Endodermal cell (in vitro differentiated cells): ENCODE data around the gene SH3BP5L. TPM values are rescaled to one million over a fixed set of nuclear protein-coding genes. Genes with fewer than 3 reads are reported as not detected.

Experiments used
- DNase-seq: peaks from one replicate; pipeline ENCODE4 v3.0.0-alpha.2; 2017
- H3K27ac ChIP-seq: 2 replicates; pipeline ENCODE4 v1.5.1; 2013; ENCODE audit warnings: mild to moderate bottlenecking, low read depth, low read length, moderate library complexity
- H3K27me3 ChIP-seq: 2 replicates; pipeline ENCODE4 v1.6.1; 2013; ENCODE audit warnings: mild to moderate bottlenecking, low read length, moderate library complexity; ENCODE audit not compliant: insufficient read depth, control insufficient read depth, poor library complexity, severe bottlenecking
- H3K36me3 ChIP-seq: 2 replicates; pipeline ENCODE4 v1.7.0; 2013; ENCODE audit warnings: mild to moderate bottlenecking, low read length, moderate library complexity; ENCODE audit not compliant: control insufficient read depth, insufficient read depth
- H3K4me1 ChIP-seq: one replicate; pipeline ENCODE4 v1.7.0; 2013; ENCODE audit warnings: low read length; ENCODE audit not compliant: control insufficient read depth, insufficient read depth
- H3K4me3 ChIP-seq: 2 replicates; pipeline ENCODE4 v1.5.1; 2013; ENCODE audit warnings: mild to moderate bottlenecking, low read length, moderate library complexity
- H3K9ac ChIP-seq: 2 replicates; pipeline ENCODE4 v1.6.1; 2013; ENCODE audit warnings: mild to moderate bottlenecking, low read length, moderate library complexity; ENCODE audit not compliant: poor library complexity, severe bottlenecking; ENCODE audit errors: extremely low read depth
- H3K9me3 ChIP-seq: 2 replicates; pipeline ENCODE4 v1.6.1; 2013; ENCODE audit warnings: mild to moderate bottlenecking, low read length, moderate library complexity; ENCODE audit not compliant: control insufficient read depth
- H3K27ac Mint-ChIP-seq: 2 replicates; pipeline ENCODE4 v1.8.0; 2020; ENCODE audit warnings: mixed read lengths
- H3K27me3 Mint-ChIP-seq: 2 replicates; pipeline ENCODE4 v1.8.0; 2021; ENCODE audit warnings: mild to moderate bottlenecking, mixed read lengths; ENCODE audit not compliant: insufficient read depth
- H3K36me3 Mint-ChIP-seq: 2 replicates; pipeline ENCODE4 v1.8.0; 2020; ENCODE audit warnings: low read depth, mixed read lengths
- H3K4me1 Mint-ChIP-seq: 2 replicates; pipeline ENCODE4 v1.8.0; 2020; ENCODE audit warnings: mixed read lengths
- H3K4me3 Mint-ChIP-seq: 2 replicates; pipeline ENCODE4 v1.8.0; 2020; ENCODE audit warnings: mild to moderate bottlenecking, moderate library complexity, mixed read lengths
- H3K9me3 Mint-ChIP-seq: 2 replicates; pipeline ENCODE4 v1.8.0; 2020; ENCODE audit warnings: mild to moderate bottlenecking, mixed read lengths
- WGBS, 2 experiments: methylation state at CpG; one replicate each; pipeline versions ENCODE4 v1.1.5 to v1.1.7; 2013; ENCODE audit warnings: missing lambda C conversion rate in 2 of 2, mixed read lengths in 1 of 2; ENCODE audit not compliant: insufficient coverage in 1 of 2, insufficient read length in 1 of 2; 5-methylcytosine and 5-hydroxymethylcytosine counted together
- total RNA-seq, 2 donors: library from RNA; stranded (reverse); fragmentation: NEBNext Ultra II Directional in 1 of 2; extraction: Animal tissue kit (Norgen Biotek cat#: 25700) in 1 of 2; gene quantifications; 2 replicates in 1 of 2; 3 replicates in 1 of 2; pipeline ENCODE4 v1.2.1, GENCODE V29; 2021
- TF ChIP-seq, protein P1 (sequence below): fragments of 200-600 bp; sonication (generic); conservative IDR thresholded peaks from 2 replicates; pipeline ENCODE4 v1.5.0; 2021; ENCODE audit warnings: antibody characterized with exemption, mild to moderate bottlenecking

The SH3BP5L gene
- total RNA-seq, 2 donors from 2014 or later = 27.2 to 30.2 TPM

- TF ChIP-seq, protein P1, sequence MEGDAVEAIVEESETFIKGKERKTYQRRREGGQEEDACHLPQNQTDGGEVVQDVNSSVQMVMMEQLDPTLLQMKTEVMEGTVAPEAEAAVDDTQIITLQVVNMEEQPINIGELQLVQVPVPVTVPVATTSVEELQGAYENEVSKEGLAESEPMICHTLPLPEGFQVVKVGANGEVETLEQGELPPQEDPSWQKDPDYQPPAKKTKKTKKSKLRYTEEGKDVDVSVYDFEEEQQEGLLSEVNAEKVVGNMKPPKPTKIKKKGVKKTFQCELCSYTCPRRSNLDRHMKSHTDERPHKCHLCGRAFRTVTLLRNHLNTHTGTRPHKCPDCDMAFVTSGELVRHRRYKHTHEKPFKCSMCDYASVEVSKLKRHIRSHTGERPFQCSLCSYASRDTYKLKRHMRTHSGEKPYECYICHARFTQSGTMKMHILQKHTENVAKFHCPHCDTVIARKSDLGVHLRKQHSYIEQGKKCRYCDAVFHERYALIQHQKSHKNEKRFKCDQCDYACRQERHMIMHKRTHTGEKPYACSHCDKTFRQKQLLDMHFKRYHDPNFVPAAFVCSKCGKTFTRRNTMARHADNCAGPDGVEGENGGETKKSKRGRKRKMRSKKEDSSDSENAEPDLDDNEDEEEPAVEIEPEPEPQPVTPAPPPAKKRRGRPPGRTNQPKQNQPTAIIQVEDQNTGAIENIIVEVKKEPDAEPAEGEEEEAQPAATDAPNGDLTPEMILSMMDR = no peak
- WGBS, 2 experiments = 9 to 52% methylated on average over 12 to 62 of the region's 62 CpGs
- Histone ChIP-seq H3K4me1 (peaks cover 4% of the 10 kb centered on the region), H3K36me3 (peaks cover 16% of the 10 kb centered on the region), H3K27me3 (peaks cover 34% of the 10 kb centered on the region), H3K27ac (peak within 1 kb of the TSS; percentile 60), H3K9me3 (no peaks in the 10 kb centered on the region), H3K4me3 (peak within 1 kb of the TSS; percentile 84), H3K9ac (peak within 1 kb of the TSS; percentile 67)
- H3K4me3 Mint-ChIP-seq = peak within 1 kb of the TSS; percentile 76
- H3K4me1 Mint-ChIP-seq = peaks cover 20% of the 10 kb centered on the region
- H3K27ac Mint-ChIP-seq = peak within 1 kb of the TSS; percentile 94
- H3K27me3 Mint-ChIP-seq = peaks cover 37% of the 10 kb centered on the region
- H3K9me3 Mint-ChIP-seq = no peaks in the 10 kb centered on the region
- H3K36me3 Mint-ChIP-seq = peaks cover 22% of the 10 kb centered on the region
- DNase-seq = peak; percentile 98
Measured at GRCh38 chr1:248858891-248859889, 33.5 kb upstream of the SH3BP5L start, which contains the start of gene ZNF692. Gene ZNF692 (minus strand): TSS chr1:248859085. CDS start chr1:248858309, 776 bp downstream.

DNA sequence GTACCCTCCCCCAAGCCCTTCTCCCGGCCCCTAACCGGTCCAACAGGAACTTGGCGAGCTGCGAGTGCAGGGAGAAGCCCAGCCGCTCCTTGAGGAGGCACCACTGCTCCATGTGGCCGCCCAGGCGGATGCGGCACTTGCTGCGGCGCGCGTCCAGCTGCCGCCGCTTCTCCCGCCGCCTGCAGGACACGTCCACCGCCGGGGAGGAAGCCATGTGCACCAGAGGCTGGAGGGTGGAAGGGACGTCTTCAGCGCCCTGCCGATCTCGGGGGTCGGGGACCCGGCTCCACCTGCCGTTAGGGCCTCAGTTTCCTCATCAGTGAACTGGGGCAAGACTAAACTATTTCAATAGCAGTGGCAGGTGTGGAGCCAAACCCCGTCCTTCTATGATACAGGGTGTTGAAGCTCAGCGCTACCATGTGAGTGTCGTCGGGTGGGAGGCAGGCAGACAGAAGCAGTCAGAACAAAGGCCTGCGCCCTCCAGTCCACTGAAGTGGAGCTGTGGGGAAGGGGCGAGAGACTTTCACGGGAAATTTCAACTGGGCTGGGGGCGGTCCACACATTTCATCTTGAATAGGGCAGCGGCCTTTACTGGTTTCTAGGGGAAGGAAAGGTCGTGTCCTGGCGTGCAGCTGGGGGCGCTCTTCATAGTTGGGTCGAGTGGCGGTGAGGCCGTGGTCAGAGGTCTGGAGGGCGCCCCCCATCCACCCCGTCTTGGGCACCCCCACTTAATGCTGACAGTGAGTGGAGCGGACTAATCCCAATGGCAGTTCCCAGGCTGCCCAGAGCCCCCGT, 32.6 kb upstream of the SH3BP5L start:
- H3K27me3 Mint-ChIP-seq = peaks cover 32% of the 10 kb centered on the region
- Histone ChIP-seq H3K36me3 (peaks cover 25% of the 10 kb centered on the region), H3K9me3 (no peaks in the 10 kb centered on the region), H3K9ac (peak overlapping the region; percentile 67), H3K4me1 (no peaks in the 10 kb centered on the region), H3K27ac (peak overlapping the region; percentile 60), H3K4me3 (peak overlapping the region; percentile 84), H3K27me3 (peaks cover 31% of the 10 kb centered on the region)
- H3K4me3 Mint-ChIP-seq = peak overlapping the region; percentile 76
- peak; percentile 93 for DNase-seq
- 5 to 9% methylated on average over 18 to 45 of the region's 45 CpGs for WGBS, 2 experiments
- peaks cover 26% of the 10 kb centered on the region for H3K36me3 Mint-ChIP-seq
- peaks cover 15% of the 10 kb centered on the region for H3K4me1 Mint-ChIP-seq
- peak overlapping the region; percentile 94 for H3K27ac Mint-ChIP-seq
- TF ChIP-seq, protein P1 = peak; percentile 70
- no peaks in the 10 kb centered on the region for H3K9me3 Mint-ChIP-seq

DNA sequence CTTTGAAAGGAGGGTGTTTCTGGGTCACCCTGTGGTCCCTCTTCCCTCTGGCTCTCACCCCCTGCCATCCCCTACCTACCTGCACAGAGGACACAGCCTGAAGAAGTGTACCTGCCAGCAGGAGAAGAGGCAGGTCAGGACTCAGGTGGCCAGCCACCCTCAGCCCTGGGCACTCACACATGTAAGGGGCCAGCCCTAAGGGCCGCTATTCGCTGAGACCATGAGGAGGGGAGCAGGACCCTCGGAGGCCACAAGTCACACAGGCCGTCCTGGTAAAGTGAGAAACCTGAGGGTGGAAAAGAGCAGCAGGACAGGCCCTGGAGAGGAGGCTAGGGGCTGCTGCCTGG, 32.0 kb upstream of the SH3BP5L start:
- peaks cover 13% of the 10 kb centered on the region for H3K4me1 Mint-ChIP-seq
- TF ChIP-seq, protein P1 = no peak
- Histone ChIP-seq H3K27me3 (peaks cover 27% of the 10 kb centered on the region), H3K4me3 (peak overlapping the region; percentile 84), H3K9ac (peak overlapping the region; percentile 67), H3K36me3 (peaks cover 29% of the 10 kb centered on the region), H3K4me1 (no peaks in the 10 kb centered on the region), H3K27ac (no peak overlapping the region), H3K9me3 (no peaks in the 10 kb centered on the region)
- no peak for DNase-seq
- H3K27ac Mint-ChIP-seq = peak overlapping the region; percentile 94
- WGBS, 2 experiments = 13 to 32% methylated on average over 4 of the region's 4 CpGs
- H3K36me3 Mint-ChIP-seq = peaks cover 26% of the 10 kb centered on the region
- H3K27me3 Mint-ChIP-seq = peaks cover 28% of the 10 kb centered on the region
- no peaks in the 10 kb centered on the region for H3K9me3 Mint-ChIP-seq
- peak overlapping the region; percentile 76 for H3K4me3 Mint-ChIP-seq
